Renal cortical epithelial cell (primary cell): Measurements from ENCODE around the gene UBXN11. TPM values are rescaled to one million over a fixed set of nuclear protein-coding genes. Genes with fewer than 3 reads are reported as not detected.
"Not testable (repeated sequence)": the region's sequence is repeated elsewhere in the genome, so short reads cannot be mapped to it uniquely, and the experiment has no call there.

Experiments used
- DNase-seq: peaks from one replicate; pipeline ENCODE4 v3.0.0-alpha.2; 2011; ENCODE audit warnings: low read depth
- total RNA-seq: library from RNA; depleted of rRNA; stranded (reverse); fragments of >200 nt; gene quantifications from 2 replicates; pipeline ENCODE4 v1.2.3, GENCODE V29; 2014

Gene UBXN11
- total RNA-seq, 1 donor from 2014 or later = 9.6 TPM

DNA sequence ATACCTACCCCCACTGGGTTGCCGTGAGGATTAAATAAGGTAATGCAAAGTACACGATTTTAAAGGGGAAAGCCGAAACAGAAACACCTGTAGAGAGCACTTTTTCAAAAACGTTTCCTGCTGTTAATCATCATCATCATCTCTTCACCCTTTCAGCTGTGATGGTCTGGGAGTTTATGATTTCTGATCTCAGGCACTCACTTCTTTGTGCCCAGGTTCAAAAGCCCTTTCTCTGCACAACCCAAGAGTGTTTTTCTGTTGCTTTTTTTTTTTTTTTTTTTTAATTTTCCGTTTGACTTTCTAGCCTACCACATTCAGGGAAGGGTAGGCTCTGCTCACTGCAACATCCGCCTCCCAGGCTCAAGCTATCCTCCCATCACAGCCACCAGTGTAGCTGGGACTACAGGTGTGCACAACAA, 936 bp upstream of the UBXN11 start:
- DNase-seq = no peak

DNA sequence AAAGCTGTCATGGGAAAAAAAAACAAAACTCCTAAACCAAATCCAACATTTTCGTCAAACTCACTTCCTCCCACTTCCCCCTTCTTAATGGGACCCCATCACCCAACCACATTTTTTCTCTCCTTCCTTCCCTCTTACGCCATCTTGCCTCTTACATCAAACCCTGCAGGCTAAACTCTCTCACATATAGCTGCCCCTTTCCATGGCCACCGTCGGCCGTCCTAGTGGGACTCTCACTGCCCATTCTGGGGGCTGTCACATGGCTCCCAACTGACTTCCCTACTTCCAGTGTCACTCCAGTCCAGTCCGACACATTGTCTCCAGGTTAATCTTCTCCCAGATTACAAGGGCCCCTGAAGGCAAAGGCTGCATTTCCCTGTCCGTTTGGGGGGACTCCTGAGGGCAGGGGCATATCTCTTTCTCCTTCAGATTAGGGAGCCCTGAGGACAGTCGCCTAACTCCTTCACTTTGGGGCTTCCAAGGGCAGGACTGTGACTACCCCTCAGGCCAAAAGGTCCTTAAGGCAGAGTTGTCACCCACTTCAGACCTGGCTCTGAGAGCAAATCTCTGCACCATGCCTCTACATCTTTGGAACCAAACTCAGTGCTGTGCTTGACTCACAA, 658 bp downstream of the UBXN11 start:
- DNase-seq = no peak

DNA sequence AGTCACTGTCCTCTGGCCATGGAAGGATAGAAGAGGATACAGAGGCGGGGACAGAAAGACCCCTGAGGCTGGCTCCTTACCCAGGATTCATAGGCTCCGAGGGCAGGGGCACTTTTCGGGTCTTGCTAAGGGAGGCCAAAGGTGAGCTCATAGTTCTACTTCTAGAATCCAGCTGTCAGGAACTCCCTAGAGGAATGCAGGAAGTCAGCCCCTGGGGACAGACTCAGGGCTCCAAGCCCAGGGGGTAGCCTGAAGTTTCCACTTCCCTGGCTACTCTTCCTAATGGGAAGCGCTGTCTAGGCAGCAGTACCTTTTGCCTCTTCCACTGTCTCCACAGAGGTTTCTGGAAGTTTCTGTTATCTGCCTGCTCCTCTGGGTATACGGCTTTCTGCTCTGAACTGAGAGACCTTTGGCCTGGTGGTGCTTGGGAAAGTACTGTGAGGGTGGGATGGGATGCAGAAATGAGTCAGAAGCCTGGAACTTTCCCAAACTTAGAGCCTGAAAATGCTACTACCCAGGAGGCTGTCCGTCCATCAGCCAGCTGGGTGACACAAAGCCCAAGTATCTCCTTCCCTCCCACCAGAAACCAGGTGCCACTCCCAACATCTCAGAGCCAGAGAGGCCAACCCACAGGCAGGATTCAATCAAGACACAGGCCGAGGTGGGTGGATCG, 3.6 kb downstream of the UBXN11 start:
- peak; percentile 60 for DNase-seq

DNA sequence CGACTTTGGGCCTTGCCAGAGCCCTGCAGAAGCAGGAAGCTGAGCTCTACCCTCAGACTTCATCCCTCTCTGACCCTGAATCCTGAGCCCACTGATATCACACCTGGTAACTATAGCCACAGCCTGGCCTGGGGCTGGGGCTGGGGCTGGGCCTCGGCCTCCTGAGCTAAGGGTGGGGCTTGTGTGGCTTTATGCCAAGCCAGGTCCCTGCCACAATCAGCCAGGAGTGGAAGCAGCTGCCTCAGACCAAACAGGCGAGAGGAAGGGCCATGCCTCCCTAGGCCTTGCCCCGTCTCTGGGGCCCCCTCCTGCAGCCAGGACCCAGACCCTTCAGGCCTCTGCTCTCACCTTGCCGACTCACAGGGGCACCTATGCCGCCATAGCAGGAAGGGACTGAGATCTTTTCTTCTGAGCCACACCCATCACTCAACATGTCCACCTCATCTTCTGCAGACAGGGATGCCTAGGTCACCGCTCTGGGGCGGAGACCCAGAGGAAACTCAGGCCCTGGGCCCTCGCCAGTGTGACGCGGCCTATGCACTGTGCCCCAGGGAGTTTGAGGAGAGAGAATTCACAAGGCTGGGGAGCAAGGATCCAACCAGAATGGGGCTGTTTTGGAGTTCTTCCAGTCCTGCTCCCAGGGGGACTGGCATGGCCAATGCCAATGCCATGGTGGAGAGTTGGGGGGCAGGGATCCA, 5.7 kb downstream of the UBXN11 start:
- DNase-seq = no peak

DNA sequence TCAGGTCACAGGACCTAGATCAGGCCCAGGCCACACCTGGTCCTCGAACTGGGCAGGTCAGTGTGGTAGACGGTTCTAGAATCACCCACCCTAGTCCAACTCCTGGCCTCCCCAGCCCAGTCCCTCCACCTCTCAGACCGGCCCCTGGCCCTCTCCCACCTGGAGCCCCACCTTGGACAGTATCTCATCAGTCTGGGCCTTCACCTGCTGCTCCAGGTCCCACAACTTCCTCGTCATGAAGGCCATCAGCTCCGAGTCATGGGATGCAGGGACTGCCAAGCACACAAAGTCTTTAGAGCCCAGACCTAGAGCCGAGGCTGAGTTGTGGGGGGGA, 8.7 kb downstream of the UBXN11 start:
- DNase-seq = no peak

DNA sequence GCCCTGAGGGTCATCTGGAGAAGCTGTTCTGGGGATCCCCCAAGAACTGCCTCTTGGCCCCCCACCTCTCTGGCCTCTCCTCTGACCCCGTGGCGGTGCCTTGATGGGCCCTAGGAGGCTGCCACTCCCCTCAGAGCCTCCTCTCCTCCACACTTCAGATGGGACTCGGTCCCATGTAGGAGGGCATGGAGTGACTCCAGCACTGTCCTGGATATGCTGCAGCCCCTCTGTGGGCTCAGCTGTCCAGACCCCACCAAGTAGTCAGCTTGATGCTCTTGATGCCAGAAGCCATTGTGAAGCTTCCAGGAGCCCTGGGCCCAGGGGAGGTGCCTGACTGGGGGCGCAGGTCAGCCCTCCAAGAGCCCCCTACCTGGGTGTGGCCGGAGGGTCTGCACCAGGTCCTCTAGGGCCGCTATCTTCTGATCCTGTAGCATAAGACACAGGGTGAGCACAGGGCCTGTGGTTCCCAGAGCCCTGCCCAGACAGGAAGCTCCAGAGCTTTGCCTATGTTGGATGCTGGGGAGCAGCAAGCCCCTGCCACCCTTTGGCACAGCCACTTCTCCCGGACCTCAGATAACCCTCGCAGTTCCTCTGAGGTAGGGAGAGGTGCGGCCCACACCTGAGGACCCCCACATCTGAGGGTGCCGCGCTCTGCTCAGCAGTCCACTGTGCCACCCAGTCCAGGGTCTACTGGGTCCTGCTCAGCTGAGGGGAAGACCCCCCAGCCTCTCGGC, 9.2 kb downstream of the UBXN11 start:
- DNase-seq = no peak

DNA sequence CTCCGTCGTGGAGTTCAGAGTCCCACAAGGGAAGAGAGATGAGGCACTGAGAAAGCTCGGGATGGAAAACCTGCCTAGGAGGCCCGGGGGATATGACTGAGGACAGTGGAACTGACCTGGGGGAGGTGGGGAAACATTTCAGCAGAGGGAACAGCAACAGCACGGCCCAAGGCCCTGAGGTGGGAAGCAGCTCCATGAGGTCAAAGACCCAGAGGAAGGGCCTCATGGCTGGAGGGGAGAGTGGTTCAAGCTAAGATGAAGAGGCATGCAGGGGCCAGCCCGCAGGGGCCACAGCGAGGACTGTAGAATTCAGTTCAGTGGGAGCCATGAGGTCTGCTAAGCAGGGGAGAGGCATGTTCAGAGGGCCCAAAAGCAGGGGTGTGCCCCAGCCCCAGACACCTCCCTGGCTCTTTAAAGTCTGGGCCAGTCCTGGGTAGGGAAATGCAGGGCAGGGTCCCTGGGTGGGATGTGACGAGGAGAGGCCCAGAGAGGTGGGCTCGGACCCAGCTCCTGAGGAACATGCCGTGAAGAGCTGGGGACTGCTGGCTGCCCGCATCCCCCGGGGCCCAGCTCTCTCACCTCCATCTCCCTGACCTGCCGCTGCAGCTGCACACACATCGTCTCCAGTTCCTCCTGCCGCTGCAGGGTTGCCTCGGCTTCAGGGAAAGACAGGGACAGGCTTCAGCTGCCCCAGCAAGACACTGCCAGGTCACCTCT, 9.9 kb downstream of the UBXN11 start:
- DNase-seq = no peak

DNA sequence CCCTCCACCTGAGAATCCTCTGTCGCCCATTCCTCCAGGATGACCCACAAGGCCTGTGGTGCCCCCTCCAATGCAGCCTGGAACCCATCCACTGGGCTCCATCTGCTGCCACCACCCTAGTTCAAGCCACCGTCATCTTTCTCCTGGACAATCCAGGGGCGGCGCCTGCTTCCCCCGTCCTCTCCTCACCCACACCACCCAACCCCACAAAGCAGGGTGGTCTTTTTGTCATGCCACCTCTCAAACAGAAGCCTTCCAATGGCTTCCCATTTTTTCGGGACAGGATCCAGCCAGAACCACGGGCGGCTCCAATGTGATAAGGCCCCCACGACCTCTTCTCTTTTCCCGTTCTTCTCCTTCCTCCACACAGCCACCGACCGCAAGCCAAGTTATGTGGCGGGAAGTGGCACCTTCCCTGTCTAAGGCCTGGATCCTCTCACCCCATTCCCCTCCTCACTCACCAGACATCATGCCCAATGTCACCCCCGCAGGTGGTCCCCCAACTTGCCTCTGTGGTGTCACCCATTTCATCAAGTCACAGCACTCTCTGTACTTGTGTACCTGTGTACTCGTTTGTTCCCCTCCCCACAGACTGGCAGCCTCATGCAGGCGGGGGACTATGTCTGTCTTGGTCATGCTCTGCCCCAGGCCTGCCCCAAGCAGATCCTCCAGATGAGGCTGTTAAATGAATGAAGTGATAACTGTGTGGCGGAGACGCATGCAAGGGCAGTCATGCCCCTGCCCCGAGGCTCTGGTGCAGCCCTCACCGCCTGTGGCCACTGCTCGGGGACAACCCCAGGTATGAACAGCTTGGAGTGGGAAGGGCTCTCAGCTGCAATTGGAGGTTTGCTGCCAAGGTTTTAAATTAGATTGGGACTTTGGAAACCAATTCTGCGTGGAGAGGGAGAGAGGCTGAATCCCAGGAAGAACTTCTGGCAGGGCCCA, 11.0 kb downstream of the UBXN11 start:
- no peak for DNase-seq

DNA sequence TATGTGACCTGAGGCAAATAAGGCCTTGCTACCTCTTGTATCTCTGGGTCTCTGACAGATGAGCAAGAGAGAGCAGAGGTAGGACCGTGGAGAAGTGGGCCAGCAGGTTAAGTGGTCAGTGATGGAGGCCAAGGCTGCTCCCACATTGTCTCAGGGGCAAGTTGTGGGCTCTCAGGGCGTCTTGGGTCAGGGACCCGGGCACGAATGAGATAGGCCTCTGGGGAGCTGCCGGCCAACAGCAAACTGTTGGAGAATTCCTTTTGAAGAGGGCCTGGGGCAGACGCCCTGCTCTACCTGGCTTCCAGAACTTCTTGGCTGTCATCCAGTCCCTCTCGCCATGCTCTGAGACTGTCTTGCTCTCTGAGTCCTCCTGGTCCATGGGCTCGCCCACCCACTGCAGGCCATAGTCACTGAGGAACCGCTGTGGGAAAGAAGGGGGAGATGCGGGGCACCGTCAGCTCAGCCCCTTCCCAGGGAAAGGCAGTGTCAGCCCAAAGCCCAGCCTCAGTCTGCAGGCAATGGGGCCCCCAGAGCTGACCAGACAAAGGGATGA, 12.4 kb downstream of the UBXN11 start:
- no peak for DNase-seq

DNA sequence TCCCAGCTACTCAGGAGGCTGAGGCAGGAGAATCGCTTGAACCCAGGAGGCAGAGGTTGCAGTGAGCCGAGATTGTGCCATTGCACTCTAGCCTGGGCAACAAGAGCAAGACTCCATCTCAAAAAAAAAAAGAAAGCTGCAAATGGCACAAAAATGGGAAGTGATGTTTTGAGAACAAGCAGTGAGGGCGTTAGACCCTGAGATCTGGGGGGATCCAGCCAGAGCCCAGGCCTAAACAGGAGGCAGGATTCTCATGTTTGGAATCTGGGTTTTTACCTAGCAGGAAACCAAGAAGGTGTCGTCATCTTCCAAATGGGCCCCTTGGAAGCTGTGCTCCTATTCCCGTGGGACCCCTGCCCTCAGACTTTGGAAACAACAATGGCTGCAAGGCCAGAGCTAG, 13.7 kb downstream of the UBXN11 start:
- DNase-seq = not testable (repeated sequence)

DNA sequence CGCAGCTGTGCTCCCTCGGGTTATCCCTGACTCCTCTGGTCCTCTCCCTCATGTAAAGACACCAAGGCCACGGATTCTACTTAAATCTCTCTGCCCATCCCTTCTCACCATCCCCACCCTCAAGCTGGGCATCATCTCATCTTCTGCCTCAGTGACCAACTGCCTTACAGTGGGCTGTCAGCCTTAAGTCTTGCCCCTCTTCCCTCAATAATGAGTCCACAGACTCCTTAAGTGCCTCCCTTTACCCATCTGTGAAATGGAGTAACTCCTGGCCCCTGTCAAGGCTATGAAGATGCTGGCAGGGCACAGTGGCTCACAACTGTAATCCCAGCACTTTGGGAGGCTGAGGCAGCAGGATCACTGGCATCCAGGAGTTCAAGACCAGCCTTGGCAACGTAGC, 14.5 kb downstream of the UBXN11 start:
- no peak for DNase-seq

DNA sequence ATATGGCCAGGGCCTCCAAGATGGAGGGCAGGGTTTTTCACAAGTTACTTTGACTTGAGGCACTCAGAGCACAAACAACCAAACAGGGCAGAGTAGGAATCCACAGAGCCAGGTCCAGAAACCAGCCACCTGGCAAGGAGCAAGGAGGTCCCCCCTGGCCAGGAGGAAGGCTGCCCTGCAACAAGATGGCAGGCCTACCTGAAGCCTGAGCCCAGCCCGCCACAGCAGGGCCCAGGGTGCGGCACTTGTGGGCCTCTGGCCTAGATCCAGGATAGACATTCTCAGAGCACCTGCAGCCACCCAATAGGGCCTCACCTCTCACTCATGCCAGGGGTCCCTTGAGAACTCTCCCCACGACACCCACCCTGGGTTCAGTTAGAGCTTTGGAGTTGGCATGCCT, 15.0 kb downstream of the UBXN11 start:
- DNase-seq = no peak

DNA sequence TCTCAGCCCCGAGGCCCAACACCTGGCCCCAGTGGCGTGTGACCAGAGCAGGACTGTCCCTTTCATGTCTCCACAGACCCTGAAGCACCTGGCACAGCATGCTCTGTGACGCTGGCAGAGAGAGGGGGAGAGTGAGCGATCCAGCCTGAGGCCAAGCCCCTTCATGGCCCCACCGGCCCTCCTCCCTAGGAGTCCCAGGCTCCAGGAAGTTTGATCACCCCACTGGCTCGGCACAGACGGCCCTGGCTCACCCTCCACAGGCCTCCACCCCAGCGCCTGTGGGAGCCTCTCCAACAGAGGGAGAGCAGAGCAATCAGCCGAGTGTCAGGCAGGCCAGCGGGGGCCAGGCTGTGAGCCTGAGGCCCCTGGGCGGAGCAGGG, 15.6 kb downstream of the UBXN11 start:
- DNase-seq = no peak

DNA sequence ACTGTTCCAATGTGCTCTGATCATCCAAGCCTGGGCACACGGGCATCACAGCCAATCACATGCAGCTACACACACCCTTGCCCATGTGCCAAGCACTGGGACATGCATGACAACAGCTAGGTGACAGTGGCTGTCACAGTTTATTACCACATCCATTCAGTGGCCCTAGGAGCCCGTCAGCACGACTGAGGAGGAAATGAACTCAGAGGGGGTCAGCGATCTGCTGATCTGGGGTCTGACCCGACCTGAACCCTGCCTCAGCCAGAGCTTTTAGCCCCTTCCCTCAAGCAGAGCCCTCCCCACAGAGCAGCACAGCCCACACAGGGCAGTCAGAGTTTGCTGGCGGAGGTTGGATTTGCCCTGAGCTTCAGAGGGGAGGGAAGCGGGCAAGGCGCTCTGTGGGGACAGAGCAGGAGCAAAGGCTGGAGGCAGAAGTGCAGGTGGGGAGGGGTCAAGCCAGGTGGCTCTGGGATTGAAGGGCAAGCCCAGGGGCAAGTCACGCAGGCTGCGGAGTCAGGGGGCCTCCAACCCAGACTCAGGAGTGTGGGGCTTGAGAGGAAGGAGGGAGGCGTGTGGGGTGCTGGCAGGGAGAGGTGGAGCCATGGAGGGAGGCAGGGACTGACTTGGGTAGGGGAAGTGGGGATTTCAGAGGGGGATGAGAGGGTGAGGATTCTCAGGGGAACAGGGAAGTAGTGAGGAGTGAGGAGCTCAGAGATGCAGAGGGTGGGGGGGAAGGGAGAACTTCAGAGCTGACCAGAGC, 16.1 kb downstream of the UBXN11 start:
- DNase-seq = no peak

DNA sequence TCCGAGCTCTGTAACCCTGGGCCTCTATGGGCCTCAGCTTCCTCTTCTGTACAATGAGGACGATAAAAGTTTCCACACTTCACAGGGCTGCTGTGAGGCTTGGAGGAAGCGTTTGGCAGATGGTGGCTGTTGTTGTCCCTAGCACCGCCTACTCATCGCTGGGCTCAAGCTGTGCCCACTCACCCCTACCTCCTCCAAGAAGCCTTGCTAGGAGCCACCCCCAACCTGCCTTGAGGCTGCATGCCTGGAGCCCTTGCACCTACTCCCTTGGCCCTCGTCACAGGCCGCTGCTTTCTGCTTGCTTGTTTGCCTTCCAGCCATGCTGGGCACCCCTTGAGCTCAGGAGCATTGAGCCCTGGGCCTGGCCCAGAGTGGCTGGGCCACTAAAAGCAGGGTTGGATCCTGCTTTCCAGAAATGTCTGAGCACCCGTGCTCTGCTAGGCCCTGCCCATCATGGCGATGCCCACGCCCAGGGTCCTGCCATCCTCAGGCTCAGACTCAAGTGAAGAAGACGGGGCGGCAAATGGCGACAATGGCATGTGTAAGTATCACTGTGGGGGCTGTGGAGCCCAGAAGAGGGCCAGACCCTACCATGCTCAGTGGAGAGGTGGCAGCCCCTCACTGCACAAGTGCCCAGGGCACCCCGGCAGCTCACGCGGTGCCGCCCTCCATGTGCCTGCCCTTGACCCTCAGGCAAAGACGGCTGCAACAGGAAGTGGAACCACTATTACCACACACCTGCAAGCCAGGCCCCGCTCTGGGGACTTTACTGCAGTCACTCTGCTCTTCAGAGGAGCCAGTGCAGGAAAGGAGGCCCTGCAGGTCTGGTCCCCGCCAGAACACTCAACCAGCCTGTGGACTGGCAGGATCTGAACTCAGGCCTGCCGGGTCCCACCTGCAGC, 17.0 kb downstream of the UBXN11 start:
- DNase-seq = peak; percentile 36

DNA sequence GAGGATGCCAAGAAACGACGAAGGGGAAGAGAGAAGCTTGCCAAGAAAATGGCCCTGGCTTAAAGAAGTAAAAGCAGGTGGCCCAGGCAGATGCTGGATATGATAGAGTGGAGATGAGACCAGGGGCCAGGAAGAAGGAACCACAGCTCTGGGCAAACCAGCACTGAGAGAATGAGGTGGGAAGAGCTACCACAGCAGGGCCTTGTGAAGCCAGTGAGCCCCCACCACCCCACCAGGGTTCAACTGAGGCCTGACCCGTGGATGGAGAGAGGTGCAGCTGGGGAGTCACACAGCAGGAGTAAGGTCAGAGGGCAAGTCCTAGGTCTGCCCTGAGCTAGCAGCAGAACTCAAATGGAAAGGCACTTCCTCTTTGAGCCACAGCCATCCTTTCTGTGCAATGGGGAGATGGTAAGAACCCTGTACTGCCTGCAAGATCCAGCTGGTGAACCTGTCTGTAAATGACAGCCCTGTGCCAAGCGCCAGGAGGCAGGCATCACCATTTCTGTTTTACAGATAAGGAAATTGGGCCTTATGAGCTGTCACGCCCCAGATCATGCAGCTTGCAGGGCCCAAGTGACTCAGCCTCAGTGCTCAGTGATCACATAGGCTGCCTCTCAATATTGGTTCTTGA, 18.0 kb downstream of the UBXN11 start:
- DNase-seq = no peak

DNA sequence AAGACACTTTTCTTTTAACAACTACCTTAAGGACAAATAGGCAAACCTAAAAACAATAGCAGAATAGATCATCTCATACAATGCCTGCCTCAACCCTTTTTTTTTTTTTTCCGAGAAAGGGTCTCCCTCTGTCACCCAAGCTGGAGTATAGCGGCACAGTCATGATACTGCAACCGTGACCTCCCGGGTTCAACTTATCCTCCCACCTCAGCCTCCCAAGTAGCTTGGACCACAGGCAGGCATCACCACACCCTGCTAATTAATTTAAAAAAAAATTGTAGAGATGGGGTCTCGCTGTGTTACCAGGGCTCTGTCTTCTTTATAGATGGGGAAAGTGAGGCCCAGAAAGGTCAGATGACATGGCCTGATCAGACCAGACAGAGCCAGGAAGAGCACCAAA, 18.6 kb downstream of the UBXN11 start:
- DNase-seq = no peak

DNA sequence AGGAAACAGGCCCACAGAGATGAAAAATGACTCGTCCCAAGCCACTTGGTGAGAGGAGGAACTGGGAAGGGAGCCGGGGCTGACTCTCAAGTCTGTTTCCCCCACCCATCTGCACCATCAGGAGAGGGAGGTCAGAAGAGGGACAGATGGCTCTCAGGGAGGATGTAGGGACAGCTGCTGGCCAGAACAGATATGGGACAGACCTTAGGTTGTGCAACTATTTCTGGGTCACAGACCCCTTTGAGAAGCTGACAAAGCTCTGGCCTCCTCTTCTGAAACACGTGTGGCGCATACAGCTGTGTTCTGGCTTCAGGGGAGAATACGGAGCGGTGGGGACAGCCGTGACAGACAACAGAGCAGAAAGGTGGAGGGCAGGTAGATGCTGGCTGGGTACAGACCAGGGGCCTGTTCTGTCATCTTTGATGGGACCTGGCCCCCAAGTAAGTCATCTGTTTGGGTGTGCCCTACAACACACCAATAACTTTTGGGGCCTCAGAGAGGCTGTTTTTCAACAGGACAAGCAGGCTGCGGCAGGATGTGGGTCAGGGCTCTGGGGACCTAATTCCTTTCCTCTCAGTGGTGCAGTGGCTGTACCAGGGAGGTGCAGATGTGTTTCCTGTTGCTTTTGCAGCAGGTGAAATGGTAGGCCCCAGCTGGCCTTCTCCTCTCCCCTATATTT, 19.3 kb downstream of the UBXN11 start:
- DNase-seq = no peak
